ENCODE measurements around the gene VPS13C.

The VPS13C gene

GRCh38 chr15:61974118-61974517, 86.1 kb downstream of the VPS13C start:
- H3K27ac ChIP-seq: no peak overlapping the region
- DNase-seq (ENCODE audit: low read depth, low spot score): no peak

GRCh38 chr15:61951949-61952348, 108.3 kb downstream of the VPS13C start:
- no peak for DNase-seq (ENCODE audit: low read depth, low spot score)
- no peak overlapping the region for H3K27ac ChIP-seq

- no peak overlapping the region for H3K27ac ChIP-seq
- DNase-seq (ENCODE audit: low read depth, low spot score): no peak
These were observed 113.5 kb downstream of the VPS13C start for GRCh38 chr15:61946778-61947177.

GRCh38 chr15:61943992-61944391, 116.3 kb downstream of the VPS13C start:
- DNase-seq (ENCODE audit: low read depth, low spot score): no peak
- no peak overlapping the region for H3K27ac ChIP-seq

- DNase-seq (ENCODE audit: low read depth, low spot score): no peak
- no peak overlapping the region for H3K27ac ChIP-seq
These were observed 122.0 kb downstream of the VPS13C start for GRCh38 chr15:61938249-61938648.

- no peak overlapping the region for H3K27ac ChIP-seq
- no peak for DNase-seq (ENCODE audit: low read depth, low spot score)
These were observed 123.6 kb downstream of the VPS13C start for GRCh38 chr15:61936528-61937195.

GRCh38 chr15:61935493-61935892, 124.8 kb downstream of the VPS13C start:
- no peak for DNase-seq (ENCODE audit: low read depth, low spot score)
- H3K27ac ChIP-seq: no peak overlapping the region

GRCh38 chr15:61929452-61929851, 130.8 kb downstream of the VPS13C start:
- DNase-seq (ENCODE audit: low read depth, low spot score): no peak
- H3K27ac ChIP-seq: no peak overlapping the region

GRCh38 chr15:61923173-61923572, 137.1 kb downstream of the VPS13C start:
- H3K27ac ChIP-seq: no peak overlapping the region
- DNase-seq (ENCODE audit: low read depth, low spot score): no peak

- no peak for DNase-seq (ENCODE audit: low read depth, low spot score)
- no peak overlapping the region for H3K27ac ChIP-seq
These were observed 139.2 kb downstream of the VPS13C start for GRCh38 chr15:61921093-61921492.

- no peak overlapping the region for H3K27ac ChIP-seq
- DNase-seq (ENCODE audit: low read depth, low spot score): no peak
These were observed 142.8 kb downstream of the VPS13C start for GRCh38 chr15:61917457-61917856.

- no peak for DNase-seq (ENCODE audit: low read depth, low spot score)
These were observed 144.1 kb downstream of the VPS13C start for GRCh38 chr15:61916104-61916503.

GRCh38 chr15:61915640-61916039, 144.6 kb downstream of the VPS13C start:
- H3K27ac ChIP-seq: no peak overlapping the region
- DNase-seq (ENCODE audit: low read depth, low spot score): no peak

More at GRCh38 chr15:61916104-61916503, 144.1 kb downstream of the VPS13C start:
- H3K27ac ChIP-seq: no peak overlapping the region

- no peak for DNase-seq (ENCODE audit: low read depth, low spot score)
- H3K27ac ChIP-seq: no peak overlapping the region
These were observed 149.3 kb downstream of the VPS13C start for GRCh38 chr15:61910839-61911369.

GRCh38 chr15:61908241-61908640, 152.0 kb downstream of the VPS13C start:
- no peak for DNase-seq (ENCODE audit: low read depth, low spot score)
- H3K27ac ChIP-seq: no peak overlapping the region

GRCh38 chr15:61907753-61908086, 152.5 kb downstream of the VPS13C start:
- no peak overlapping the region for H3K27ac ChIP-seq
- no peak for DNase-seq (ENCODE audit: low read depth, low spot score)

- no peak for DNase-seq (ENCODE audit: low read depth, low spot score)
- no peak overlapping the region for H3K27ac ChIP-seq
These were observed 153.1 kb downstream of the VPS13C start for GRCh38 chr15:61906961-61907752.

- H3K27ac ChIP-seq: no peak overlapping the region
- no peak for DNase-seq (ENCODE audit: low read depth, low spot score)
These were observed 167.1 kb downstream of the VPS13C start for GRCh38 chr15:61893146-61893545.

- no peak overlapping the region for H3K27ac ChIP-seq
- no peak for DNase-seq (ENCODE audit: low read depth, low spot score)
These were observed 168.1 kb downstream of the VPS13C start for GRCh38 chr15:61892140-61892539.

GRCh38 chr15:61890106-61890505, 170.1 kb downstream of the VPS13C start:
- no peak for DNase-seq (ENCODE audit: low read depth, low spot score)
- H3K27ac ChIP-seq: no peak overlapping the region

GRCh38 chr15:61889706-61890105, 170.5 kb downstream of the VPS13C start:
- peak; percentile 43 for DNase-seq (ENCODE audit: low read depth, low spot score)
- H3K27ac ChIP-seq: no peak overlapping the region
